Hepatocyte (in vitro differentiated cells): ENCODE results near the gene SMDT1.

Source experiments
- CTCF ChIP-seq: fragments of 200-600 bp; sonication (generic); IDR thresholded peaks from 2 replicates; pipeline ENCODE4 v1.5.1; 2016; ENCODE audit warnings: antibody characterized with exemption, mild to moderate bottlenecking; ENCODE audit not compliant: poor library complexity
- EZH2 ChIP-seq: fragments of 200-600 bp; sonication (generic); IDR thresholded peaks from 2 replicates; pipeline ENCODE4 v1.6.1; 2016; ENCODE audit warnings: antibody characterized with exemption, mild to moderate bottlenecking, borderline replicate concordance

- TF ChIP-seq CTCF (no peak), EZH2 (no peak)
Observed at GRCh38 chr22:42069801-42070516, 9.5 kb upstream of the SMDT1 start.
